HG02623 (cell line): ENCODE data around the gene ABCC8.

Source experiments
- ATAC-seq: cut with Tn5 transposase; IDR thresholded peaks from one replicate; pipeline ENCODE4 v1.9.1; 2021; ENCODE audit warnings: moderate library complexity; ENCODE audit not compliant: unreplicated experiment

Gene ABCC8

GRCh38 chr11:17506314-17506713 lies 29.7 kb upstream of the ABCC8 start:
- ATAC-seq = no peak

GRCh38 chr11:17505146-17505545 lies 28.5 kb upstream of the ABCC8 start:
- no peak for ATAC-seq

GRCh38 chr11:17504330-17505107 lies 27.9 kb upstream of the ABCC8 start:
- peak; percentile 70 for ATAC-seq

- no peak for ATAC-seq
Measured at GRCh38 chr11:17502630-17503029, 26.0 kb upstream of the ABCC8 start.

GRCh38 chr11:17500673-17501072 lies 24.0 kb upstream of the ABCC8 start:
- ATAC-seq = no peak

GRCh38 chr11:17498475-17498874 lies 21.8 kb upstream of the ABCC8 start:
- no peak for ATAC-seq

GRCh38 chr11:17498058-17498457 lies 21.4 kb upstream of the ABCC8 start:
- ATAC-seq = no peak

- no peak for ATAC-seq
Measured at GRCh38 chr11:17496406-17496805, 19.8 kb upstream of the ABCC8 start.

- no peak for ATAC-seq
Measured at GRCh38 chr11:17494019-17494418, 17.4 kb upstream of the ABCC8 start.

- ATAC-seq = no peak
Measured at GRCh38 chr11:17490938-17491337, 14.3 kb upstream of the ABCC8 start.

GRCh38 chr11:17490232-17490631 lies 13.6 kb upstream of the ABCC8 start:
- no peak for ATAC-seq

- no peak for ATAC-seq
Measured at GRCh38 chr11:17489751-17490150, 13.1 kb upstream of the ABCC8 start.

GRCh38 chr11:17488563-17488962 lies 11.9 kb upstream of the ABCC8 start:
- ATAC-seq = no peak

- no peak for ATAC-seq
Measured at GRCh38 chr11:17486646-17487045, 10.0 kb upstream of the ABCC8 start.

- ATAC-seq = no peak
Measured at GRCh38 chr11:17483505-17483904, 6.9 kb upstream of the ABCC8 start.

GRCh38 chr11:17481905-17482304 lies 5.3 kb upstream of the ABCC8 start:
- no peak for ATAC-seq

GRCh38 chr11:17479284-17480214 lies 2.9 kb upstream of the ABCC8 start:
- ATAC-seq = no peak

- ATAC-seq = no peak
Measured at GRCh38 chr11:17478070-17478469, 1.4 kb upstream of the ABCC8 start.

GRCh38 chr11:17477361-17477760 lies 716 bp upstream of the ABCC8 start:
- no peak for ATAC-seq

- no peak for ATAC-seq
Measured at GRCh38 chr11:17477084-17477333, 364 bp upstream of the ABCC8 start.

- ATAC-seq = no peak
Measured at GRCh38 chr11:17475666-17476316, 854 bp downstream of the ABCC8 start.
